ENCODE data around the gene BLVRB. TPM values are rescaled to one million over a fixed set of nuclear protein-coding genes. Genes with fewer than 3 reads are reported as not detected.
"Not testable (repeated sequence)": the region's sequence is repeated elsewhere in the genome, so short reads cannot be mapped to it uniquely, and the experiment has no call there.

Gene BLVRB
- polyA plus RNA-seq, 1 donor: 90.8 TPM

- DNase-seq: no peak
- Histone ChIP-seq H3K4me3 (ENCODE audit: low read length) (no peak overlapping the region), H3K27me3 (ENCODE audit: control insufficient read depth, insufficient read depth, low read length) (peaks cover 30% of the 10 kb centered on the region), H3K27ac (ENCODE audit: low read length) (no peak overlapping the region), H3K36me3 (ENCODE audit: control insufficient read depth, insufficient read depth, low read length) (no peaks in the 10 kb centered on the region), H3K9me3 (ENCODE audit: control insufficient read depth, low read depth, low read length) (peaks cover 2% of the 10 kb centered on the region), H3K4me1 (ENCODE audit: control insufficient read depth, insufficient read depth, low read length) (no peaks in the 10 kb centered on the region)
- WGBS (ENCODE audit: insufficient coverage, low lambda C conversion rate): no CpG with 5 or more reads among the region's 2 CpGs
Measured at GRCh38 chr19:40507892-40508291, 42.3 kb upstream of the BLVRB start.

GRCh38 chr19:40506099-40506498 lies 40.6 kb upstream of the BLVRB start:
- H3K4me1 ChIP-seq (ENCODE audit: control insufficient read depth, insufficient read depth, low read length): no peaks in the 10 kb centered on the region
- no peak overlapping the region for H3K4me3 ChIP-seq (ENCODE audit: low read length)
- H3K36me3 ChIP-seq (ENCODE audit: control insufficient read depth, insufficient read depth, low read length): no peaks in the 10 kb centered on the region
- no peak for DNase-seq
- no peak overlapping the region for H3K27ac ChIP-seq (ENCODE audit: low read length)
- no CpG with 5 or more reads among the region's 9 CpGs for WGBS (ENCODE audit: insufficient coverage, low lambda C conversion rate)
- H3K27me3 ChIP-seq (ENCODE audit: control insufficient read depth, insufficient read depth, low read length): peaks cover 15% of the 10 kb centered on the region
- H3K9me3 ChIP-seq (ENCODE audit: control insufficient read depth, low read depth, low read length): no peaks in the 10 kb centered on the region

- peak in 1 of 2 donors; percentile 30 for DNase-seq
- no CpG with 5 or more reads among the region's 1 CpG for WGBS (ENCODE audit: insufficient coverage, low lambda C conversion rate)
- Histone ChIP-seq H3K27me3 (ENCODE audit: control insufficient read depth, insufficient read depth, low read length) (peaks cover 6% of the 10 kb centered on the region), H3K4me1 (ENCODE audit: control insufficient read depth, insufficient read depth, low read length) (no peaks in the 10 kb centered on the region), H3K9me3 (ENCODE audit: control insufficient read depth, low read depth, low read length) (no peaks in the 10 kb centered on the region), H3K27ac (ENCODE audit: low read length) (no peak overlapping the region), H3K4me3 (ENCODE audit: low read length) (no peak overlapping the region), H3K36me3 (ENCODE audit: control insufficient read depth, insufficient read depth, low read length) (no peaks in the 10 kb centered on the region)
Measured at GRCh38 chr19:40503320-40503695, 37.8 kb upstream of the BLVRB start.

GRCh38 chr19:40502647-40503319 lies 37.2 kb upstream of the BLVRB start:
- Histone ChIP-seq H3K27me3 (ENCODE audit: control insufficient read depth, insufficient read depth, low read length) (peaks cover 1% of the 10 kb centered on the region), H3K36me3 (ENCODE audit: control insufficient read depth, insufficient read depth, low read length) (no peaks in the 10 kb centered on the region), H3K4me1 (ENCODE audit: control insufficient read depth, insufficient read depth, low read length) (no peaks in the 10 kb centered on the region), H3K9me3 (ENCODE audit: control insufficient read depth, low read depth, low read length) (no peaks in the 10 kb centered on the region), H3K4me3 (ENCODE audit: low read length) (no peak overlapping the region), H3K27ac (ENCODE audit: low read length) (no peak overlapping the region)
- no CpG with 5 or more reads among the region's 6 CpGs for WGBS (ENCODE audit: insufficient coverage, low lambda C conversion rate)
- DNase-seq: peak; percentile 21 to 41

GRCh38 chr19:40502081-40502480 lies 36.5 kb upstream of the BLVRB start:
- DNase-seq: no peak
- no peaks in the 10 kb centered on the region for H3K9me3 ChIP-seq (ENCODE audit: control insufficient read depth, low read depth, low read length)
- H3K36me3 ChIP-seq (ENCODE audit: control insufficient read depth, insufficient read depth, low read length): no peaks in the 10 kb centered on the region
- no peaks in the 10 kb centered on the region for H3K27me3 ChIP-seq (ENCODE audit: control insufficient read depth, insufficient read depth, low read length)
- no peak overlapping the region for H3K27ac ChIP-seq (ENCODE audit: low read length)
- WGBS (ENCODE audit: insufficient coverage, low lambda C conversion rate): no CpG with 5 or more reads among the region's 13 CpGs
- H3K4me3 ChIP-seq (ENCODE audit: low read length): no peak overlapping the region
- no peaks in the 10 kb centered on the region for H3K4me1 ChIP-seq (ENCODE audit: control insufficient read depth, insufficient read depth, low read length)

- Histone ChIP-seq H3K36me3 (ENCODE audit: control insufficient read depth, insufficient read depth, low read length) (no peaks in the 10 kb centered on the region), H3K4me3 (ENCODE audit: low read length) (no peak overlapping the region), H3K27ac (ENCODE audit: low read length) (no peak overlapping the region), H3K4me1 (ENCODE audit: control insufficient read depth, insufficient read depth, low read length) (no peaks in the 10 kb centered on the region), H3K9me3 (ENCODE audit: control insufficient read depth, low read depth, low read length) (no peaks in the 10 kb centered on the region), H3K27me3 (ENCODE audit: control insufficient read depth, insufficient read depth, low read length) (no peaks in the 10 kb centered on the region)
- DNase-seq: no peak
- WGBS (ENCODE audit: insufficient coverage, low lambda C conversion rate): no CpG with 5 or more reads among the region's 4 CpGs
Measured at GRCh38 chr19:40501599-40501998, 36.1 kb upstream of the BLVRB start.

- H3K4me3 ChIP-seq (ENCODE audit: low read length); H3K4me1 ChIP-seq (ENCODE audit: control insufficient read depth, insufficient read depth, low read length); DNase-seq; H3K27ac ChIP-seq (ENCODE audit: low read length); H3K9me3 ChIP-seq (ENCODE audit: control insufficient read depth, low read depth, low read length); H3K36me3 ChIP-seq (ENCODE audit: control insufficient read depth, insufficient read depth, low read length); H3K27me3 ChIP-seq (ENCODE audit: control insufficient read depth, insufficient read depth, low read length): not testable (repeated sequence)
- 86% methylated on average over 1 of the region's 8 CpGs for WGBS (ENCODE audit: insufficient coverage, low lambda C conversion rate)
Measured at GRCh38 chr19:40500678-40501530, 35.4 kb upstream of the BLVRB start.

GRCh38 chr19:40499320-40499719 lies 33.8 kb upstream of the BLVRB start:
- Histone ChIP-seq H3K36me3 (ENCODE audit: control insufficient read depth, insufficient read depth, low read length) (no peaks in the 10 kb centered on the region), H3K27me3 (ENCODE audit: control insufficient read depth, insufficient read depth, low read length) (no peaks in the 10 kb centered on the region), H3K4me1 (ENCODE audit: control insufficient read depth, insufficient read depth, low read length) (no peaks in the 10 kb centered on the region), H3K9me3 (ENCODE audit: control insufficient read depth, low read depth, low read length) (no peaks in the 10 kb centered on the region), H3K4me3 (ENCODE audit: low read length) (no peak overlapping the region), H3K27ac (ENCODE audit: low read length) (no peak overlapping the region)
- WGBS (ENCODE audit: insufficient coverage, low lambda C conversion rate): no CpG with 5 or more reads among the region's 5 CpGs
- DNase-seq: no peak

GRCh38 chr19:40497214-40497613 lies 31.7 kb upstream of the BLVRB start:
- no peaks in the 10 kb centered on the region for H3K4me1 ChIP-seq (ENCODE audit: control insufficient read depth, insufficient read depth, low read length)
- no peaks in the 10 kb centered on the region for H3K36me3 ChIP-seq (ENCODE audit: control insufficient read depth, insufficient read depth, low read length)
- no peak overlapping the region for H3K27ac ChIP-seq (ENCODE audit: low read length)
- H3K27me3 ChIP-seq (ENCODE audit: control insufficient read depth, insufficient read depth, low read length): peaks cover 4% of the 10 kb centered on the region
- H3K4me3 ChIP-seq (ENCODE audit: low read length): no peak overlapping the region
- no peak for DNase-seq
- WGBS (ENCODE audit: insufficient coverage, low lambda C conversion rate): no CpG with 5 or more reads among the region's 12 CpGs
- H3K9me3 ChIP-seq (ENCODE audit: control insufficient read depth, low read depth, low read length): peaks cover 5% of the 10 kb centered on the region

GRCh38 chr19:40494191-40494838 lies 28.8 kb upstream of the BLVRB start:
- no peaks in the 10 kb centered on the region for H3K36me3 ChIP-seq (ENCODE audit: control insufficient read depth, insufficient read depth, low read length)
- peaks cover 14% of the 10 kb centered on the region for H3K9me3 ChIP-seq (ENCODE audit: control insufficient read depth, low read depth, low read length)
- 100% methylated on average over 1 of the region's 1 CpG for WGBS (ENCODE audit: insufficient coverage, low lambda C conversion rate)
- H3K27ac ChIP-seq (ENCODE audit: low read length): no peak overlapping the region
- peaks cover 9% of the 10 kb centered on the region for H3K27me3 ChIP-seq (ENCODE audit: control insufficient read depth, insufficient read depth, low read length)
- no peak for DNase-seq
- no peak overlapping the region for H3K4me3 ChIP-seq (ENCODE audit: low read length)
- no peaks in the 10 kb centered on the region for H3K4me1 ChIP-seq (ENCODE audit: control insufficient read depth, insufficient read depth, low read length)
